ENCODE data around the gene RGL4. TPM values are rescaled to one million over a fixed set of nuclear protein-coding genes. Genes with fewer than 3 reads are reported as not detected.

The RGL4 gene
- total and polyA plus RNA-seq, 2 of the 8 experiments (the other 6 are each of a cell fraction or from before 2014, with no cell fraction given), result not detected

DNA sequence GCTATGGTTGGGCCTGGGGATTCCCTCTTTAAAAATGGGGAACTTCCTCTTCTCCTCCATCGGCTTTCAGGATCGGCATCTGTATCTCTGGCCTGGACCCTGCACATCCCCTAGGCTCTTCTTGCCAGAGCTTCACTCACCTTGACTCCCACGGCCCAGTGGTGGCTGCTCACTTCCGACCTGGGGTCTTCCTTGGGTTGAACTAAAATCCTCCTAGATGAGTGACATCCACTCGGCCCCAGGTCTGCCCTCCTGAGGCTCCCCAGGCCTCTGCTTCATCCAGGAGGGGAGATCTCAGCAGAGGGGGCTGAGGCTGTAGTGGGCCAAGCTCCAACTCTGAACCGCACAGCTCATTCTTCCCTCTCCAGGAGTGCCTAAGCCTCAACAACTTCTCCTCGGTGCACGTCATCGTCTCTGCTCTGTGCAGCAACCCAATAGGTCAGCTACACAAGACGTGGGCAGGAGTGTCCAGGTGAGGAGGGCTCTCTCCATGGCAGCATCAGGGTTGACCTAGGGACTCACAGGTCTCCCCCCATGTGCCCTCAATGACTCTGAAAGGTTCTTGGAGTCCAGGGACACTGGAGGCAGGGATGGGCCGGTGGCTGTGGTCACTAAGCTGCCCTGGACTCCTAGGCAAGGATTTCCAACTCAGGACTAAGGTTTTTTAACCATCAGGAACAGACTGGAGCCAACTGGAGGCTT, 3.3 kb downstream of the RGL4 start:
- H3K27ac ChIP-seq (ENCODE audit: low read depth, low read length), result no peak overlapping the region
- no peak for FAIRE-seq
- peaks cover 7 to 24% of the 10 kb centered on the region in 2 experiments for H4K20me1 ChIP-seq (replicated peaks in 1 of 2; ENCODE audit: control insufficient read depth in 1 of 2, insufficient read depth in 2 of 2, low read length in 2 of 2)
- no peak overlapping the region for H2BK120ac ChIP-seq (replicated peaks; ENCODE audit: low read depth, low read length)
- H3K27me3 ChIP-seq (replicated peaks in 1 of 4; ENCODE audit: control insufficient read depth in 3 of 4, extremely low read depth in 1 of 4, insufficient read depth in 3 of 4, low read length in 3 of 4), result no peaks in the 10 kb centered on the region
- H3K4me3 ChIP-seq (ENCODE audit: extremely low read depth in 1 of 4, insufficient read depth in 2 of 4, low read depth in 3 of 4, low read length in 4 of 4), result no peak overlapping the region
- no peak overlapping the region for H3K18ac ChIP-seq (ENCODE audit: extremely low read depth, low read length)
- no peak overlapping the region for H3K9ac ChIP-seq (replicated peaks in 1 of 4; ENCODE audit: extremely low read depth in 1 of 4, low read depth in 3 of 4, low read length in 3 of 4)
- H4K8ac ChIP-seq (ENCODE audit: extremely low read depth, insufficient read depth, low read length), result no peak overlapping the region
- no peak overlapping the region for H2AK5ac ChIP-seq (ENCODE audit: low read depth, low read length)
- no peaks in the 10 kb centered on the region for H3K9me3 ChIP-seq (ENCODE audit: insufficient read depth in 2 of 2, low read depth in 1 of 2, low read length in 1 of 2)
- no peaks in the 10 kb centered on the region for H3K23me2 ChIP-seq (ENCODE audit: low read depth, low read length)
- no peaks in the 10 kb centered on the region for H3K4me1 ChIP-seq (replicated peaks in 1 of 4; ENCODE audit: control insufficient read depth in 3 of 4, insufficient read depth in 4 of 4, low read length in 3 of 4)
- no peak overlapping the region for H4K5ac ChIP-seq (ENCODE audit: insufficient read length, low read depth, low read length)
- H3K14ac ChIP-seq (ENCODE audit: insufficient read length), result no peak overlapping the region
- no peak overlapping the region for H2BK15ac ChIP-seq (ENCODE audit: low read length)
- ChIA-PET CTCF (ENCODE audit: partially characterized antibody) (interaction anchor here (1.3 to 1.4 kb wide), 2 partner anchors 19 to 73 kb away, joined by 3 to 4 read pairs; partner anchors contain the start of gene CHCHD10), POLR2A (ENCODE audit: partially characterized antibody) (no interaction called here)
- H3K36me3 ChIP-seq (ENCODE audit: control insufficient read depth in 2 of 4, insufficient read depth in 4 of 4, low read length in 3 of 4), result peaks cover 5 to 13% (median 7%) of the 10 kb centered on the region in 4 experiments; a peak in 5 of 8 replicates
- H2BK5ac ChIP-seq (ENCODE audit: low read depth, low read length), result no peak overlapping the region; the same call in 1 of the 2 replicates
- H2AFZ ChIP-seq (ENCODE audit: low read length), result no peak overlapping the region
- DNase-seq (ENCODE audit: low read depth in 1 of 2, low spot score in 2 of 2), result no peak
- H3K4me2 ChIP-seq (ENCODE audit: insufficient read depth in 1 of 2, low read depth in 2 of 2, low read length in 2 of 2), result no peak overlapping the region
- H3K23ac ChIP-seq (ENCODE audit: insufficient read length), result no peak overlapping the region
- no peak overlapping the region for H4K91ac ChIP-seq (replicated peaks; ENCODE audit: insufficient read length, low read length)
- 86% methylated on average over 11 of the region's 11 CpGs; no CpG with 5 or more reads in 1 of the 2 experiments for WGBS, 2 experiments (ENCODE audit: extremely low coverage in 1 of 2, insufficient coverage in 1 of 2, insufficient read length in 1 of 2, insufficient replicate concordance in 2 of 2, low coverage in 1 of 2, low lambda C conversion rate in 2 of 2, missing lambda C conversion rate in 1 of 2)
- no peak overlapping the region for H3K56ac ChIP-seq (replicated peaks; ENCODE audit: insufficient read length, low read depth, low read length)
- no peak overlapping the region for H2BK12ac ChIP-seq (ENCODE audit: low read depth, low read length)
- H2BK20ac ChIP-seq (ENCODE audit: low read length), result no peak overlapping the region
- H3K79me1 ChIP-seq (ENCODE audit: low read depth, low read length), result peaks cover 2% of the 10 kb centered on the region; the same call in 1 of the 2 replicates
- no peaks in the 10 kb centered on the region for H3K79me2 ChIP-seq (ENCODE audit: control insufficient read depth in 1 of 2, insufficient read depth in 2 of 2, low read length in 2 of 2)
- H3K4ac ChIP-seq (replicated peaks; ENCODE audit: insufficient read length, low read depth, low read length), result no peak overlapping the region
- TF ChIP-seq BRCA1 (IDR thresholded peaks at IDR 0.05; ENCODE audit: low read depth, low read length) (no peak), EP300 (IDR thresholded peaks at IDR 0.05; ENCODE audit: borderline replicate concordance in 1 of 2, low read depth in 2 of 2, low read length in 2 of 2) (no peak), HDAC2 (IDR thresholded peaks at IDR 0.05; ENCODE audit: borderline replicate concordance in 1 of 2, low read depth in 2 of 2, low read length in 2 of 2) (no peak)

Data from H1 (cell line).